Smooth muscle cell of the brain vasculature (primary cell): ENCODE data around the gene PTPN11.

Experiments
- DNase-seq: peaks from one replicate; pipeline ENCODE4 v3.0.0-alpha.2; 2012; ENCODE audit warnings: low read depth, low spot score

PTPN11 gene

GRCh38 chr12:112540021-112540420 is 121.3 kb downstream of the PTPN11 start:
- no peak for DNase-seq

GRCh38 chr12:112543751-112544150 is 125.0 kb downstream of the PTPN11 start:
- DNase-seq, result no peak

GRCh38 chr12:112546339-112546738 is 127.6 kb downstream of the PTPN11 start:
- DNase-seq, result no peak

DNA sequence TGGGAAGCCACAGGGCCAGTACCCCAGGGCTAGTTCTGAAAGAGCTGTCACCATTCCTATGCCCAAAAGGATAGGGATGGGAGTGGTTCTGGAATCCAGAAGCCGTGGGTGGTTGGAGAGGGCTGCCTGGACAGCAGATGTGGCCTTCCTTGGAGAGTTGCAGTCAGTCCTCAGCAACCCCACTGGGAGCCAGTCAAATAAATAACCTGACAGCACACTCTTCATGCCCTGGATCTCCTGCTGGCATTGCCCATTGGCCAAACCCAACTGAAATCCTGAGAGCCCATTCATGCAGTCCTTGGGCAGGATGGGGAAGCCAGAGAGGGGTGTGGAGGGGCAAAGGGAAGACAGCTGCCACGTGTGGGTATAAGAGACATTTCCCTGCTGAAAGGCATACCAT is 128.2 kb downstream of the PTPN11 start:
- no peak for DNase-seq

- no peak for DNase-seq
Measured at GRCh38 chr12:112549031-112549430, 130.3 kb downstream of the PTPN11 start.

DNA sequence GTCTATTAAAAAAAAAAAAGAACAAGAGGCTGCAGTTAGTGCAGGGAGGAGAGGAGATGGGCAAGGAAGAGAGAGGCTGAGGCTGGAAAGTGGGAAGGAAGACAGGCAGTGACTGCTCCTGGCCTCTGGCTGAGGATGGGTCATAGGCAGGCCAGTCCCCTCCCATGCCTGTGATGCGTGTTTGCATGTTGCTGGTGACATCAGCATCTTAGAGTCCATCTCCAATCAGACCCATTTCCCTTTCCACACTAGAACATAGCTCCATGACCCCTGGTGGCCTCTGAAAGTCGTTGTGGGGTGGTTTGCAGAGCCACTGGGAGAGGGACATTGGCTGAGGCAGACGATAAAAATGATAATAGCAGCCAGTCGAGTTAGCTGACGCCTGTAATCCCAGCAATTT is 132.9 kb downstream of the PTPN11 start:
- DNase-seq, result no peak

DNA sequence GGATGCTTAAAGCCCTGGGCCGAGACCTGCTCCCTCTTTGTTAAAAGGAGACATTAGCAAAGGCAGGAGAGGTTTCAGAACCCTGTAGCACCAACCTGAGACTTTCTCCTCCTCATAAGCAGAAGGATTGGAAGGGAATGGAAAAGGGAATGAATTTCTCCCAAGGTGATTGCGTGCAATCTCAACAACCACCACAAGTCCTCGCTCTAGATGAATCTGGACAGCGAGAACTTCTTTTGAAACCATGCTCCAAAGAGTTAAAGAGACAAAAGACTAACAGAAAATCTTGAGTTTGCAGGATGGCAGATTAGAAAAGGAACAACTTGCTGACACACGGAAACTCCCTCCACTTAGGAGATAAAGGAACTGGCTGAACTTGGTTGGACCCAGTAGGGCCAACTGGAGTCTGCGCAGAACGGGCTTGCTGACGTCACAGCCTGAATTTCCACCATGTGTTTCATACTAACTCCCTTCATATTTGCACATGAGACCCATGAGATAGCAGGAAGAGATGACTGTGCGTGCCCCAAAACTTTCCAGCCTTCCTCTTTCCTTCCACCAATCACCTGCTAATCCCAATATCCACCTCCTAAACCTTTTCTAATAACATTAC is 137.0 kb downstream of the PTPN11 start:
- no peak for DNase-seq

GRCh38 chr12:112557951-112558630 is 139.3 kb downstream of the PTPN11 start:
- no peak for DNase-seq
